ENCODE measurements around the gene FMNL3. TPM values are rescaled to one million over a fixed set of nuclear protein-coding genes. Genes with fewer than 3 reads are reported as not detected.
"Not testable (repeated sequence)": the region's sequence is repeated elsewhere in the genome, so short reads cannot be mapped to it uniquely, and the experiment has no call there.

The FMNL3 gene
- total RNA-seq, 1 donor from 2014 or later, result 148 TPM

DNA sequence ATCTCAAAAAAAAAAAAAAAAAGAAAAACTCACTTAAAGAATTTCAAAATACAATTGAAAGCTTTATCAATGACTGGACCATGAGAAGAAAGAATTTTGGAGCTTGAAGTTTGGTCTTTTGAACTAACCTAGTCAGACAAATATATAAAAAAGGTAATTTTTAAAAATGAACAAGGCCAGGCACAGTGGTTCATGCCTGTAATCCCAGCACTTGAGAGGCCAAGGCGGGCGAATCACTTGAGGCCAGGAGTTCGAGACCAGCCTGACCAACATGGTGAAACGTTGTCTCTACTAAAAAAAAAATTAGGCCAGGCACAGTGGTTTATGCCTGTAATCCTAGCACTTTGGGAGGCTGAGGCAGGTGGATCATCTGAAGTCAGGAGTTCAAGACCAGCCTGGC lies 96.4 kb downstream of the FMNL3 start:
- not testable (repeated sequence) for DNase-seq (ENCODE audit: extremely low read depth, low read depth, low spot score)

DNA sequence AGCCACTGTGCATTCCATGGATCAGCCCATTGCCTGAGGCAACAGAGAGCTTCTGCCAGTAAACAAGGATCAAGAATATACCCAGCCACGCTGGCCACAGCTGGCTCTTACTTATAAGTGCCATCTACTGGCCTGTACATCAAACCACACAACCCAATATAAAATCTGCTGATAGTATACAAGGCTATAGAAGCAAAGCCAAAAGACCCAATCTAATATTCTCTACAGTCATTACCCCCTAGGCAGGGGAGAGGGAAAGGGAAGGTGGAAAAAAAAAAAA lies 97.4 kb downstream of the FMNL3 start:
- DNase-seq (ENCODE audit: extremely low read depth, low read depth, low spot score), result no peak

DNA sequence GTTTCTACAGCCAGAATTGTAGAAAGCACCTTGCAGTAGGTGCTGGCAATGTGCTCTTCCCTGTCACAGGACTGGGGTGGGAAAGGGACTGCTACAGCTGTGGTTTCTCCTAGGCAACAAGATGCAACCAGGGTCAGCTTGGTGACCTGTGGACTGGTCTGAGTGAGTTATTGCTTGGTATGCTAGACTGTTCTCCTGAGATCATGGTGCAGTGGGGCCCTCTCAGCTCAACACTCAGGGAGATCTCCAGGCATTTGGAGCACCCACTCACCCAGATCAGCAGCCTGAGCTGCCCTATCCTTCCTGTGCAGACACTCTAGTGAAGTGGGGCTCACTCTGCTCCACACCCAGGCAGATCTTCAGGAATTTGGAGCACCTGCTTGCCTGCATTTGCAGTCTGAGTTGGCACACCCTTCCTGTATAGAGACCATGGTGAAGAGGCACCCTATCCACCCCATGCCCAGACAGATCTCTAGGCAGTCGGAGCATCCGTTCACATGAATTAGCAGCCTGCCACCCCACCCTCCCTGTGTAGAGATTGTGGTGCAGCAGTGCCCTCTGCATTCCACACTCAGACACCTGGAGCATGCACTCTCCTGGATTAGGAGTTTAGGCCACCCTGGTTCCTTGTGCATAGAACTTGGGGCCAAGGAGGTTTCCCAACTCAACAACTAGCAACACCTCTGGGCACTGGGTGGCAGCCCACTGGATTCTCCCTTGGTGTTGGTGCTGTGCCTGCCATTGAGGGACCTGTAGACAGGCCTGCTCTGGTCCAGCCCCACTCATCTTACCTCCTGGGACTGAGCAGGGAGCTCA lies 97.9 kb downstream of the FMNL3 start:
- DNase-seq (ENCODE audit: extremely low read depth, low read depth, low spot score), result no peak

DNA sequence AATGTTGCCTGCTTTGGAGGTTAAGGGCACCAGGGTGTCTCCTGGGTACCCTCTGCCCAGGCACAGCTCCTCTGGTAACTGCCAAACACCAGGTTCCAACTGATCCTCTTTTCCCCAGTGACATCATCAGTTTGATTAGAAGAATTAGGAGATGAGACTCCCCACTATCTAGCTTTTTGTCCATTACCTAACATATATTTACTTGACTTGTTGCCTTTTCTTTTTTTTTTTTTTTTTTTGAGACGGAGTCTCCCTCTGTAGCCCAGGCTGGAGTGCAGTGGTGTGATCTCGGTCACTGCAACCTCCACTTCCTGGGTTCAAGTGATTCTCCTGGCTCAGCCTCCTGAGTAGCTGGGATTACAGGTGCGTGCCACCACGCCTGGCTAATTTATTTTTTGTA lies 101.7 kb downstream of the FMNL3 start, which contains the start of gene FAM186B:
TSS of gene FAM186B (minus strand) at position 101 of the 400 bp plus-strand sequence. CDS start 162 bp downstream, outside the sequence.
- not testable (repeated sequence) for DNase-seq (ENCODE audit: extremely low read depth, low read depth, low spot score)

DNA sequence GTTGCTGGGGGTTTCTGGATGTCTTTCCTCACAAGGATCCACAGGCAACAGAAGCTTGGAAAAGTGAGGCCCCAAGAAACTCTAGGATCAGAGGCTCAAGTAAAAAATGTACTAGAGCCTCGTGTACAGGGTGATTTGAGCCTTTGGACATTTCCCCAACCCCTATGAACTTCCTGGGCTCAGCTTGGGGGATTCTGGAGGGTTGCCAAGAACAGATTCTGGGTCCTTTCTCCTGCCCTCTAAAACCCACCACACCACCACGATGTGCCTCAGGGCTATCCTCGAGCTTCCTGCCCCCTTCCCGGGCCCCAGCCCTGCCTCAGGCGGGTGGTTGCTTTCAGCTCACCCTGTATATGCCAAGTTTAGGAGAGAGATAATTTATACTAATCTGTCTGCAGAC lies 102.3 kb downstream of the FMNL3 start:
- DNase-seq (ENCODE audit: extremely low read depth, low read depth, low spot score), result no peak

DNA sequence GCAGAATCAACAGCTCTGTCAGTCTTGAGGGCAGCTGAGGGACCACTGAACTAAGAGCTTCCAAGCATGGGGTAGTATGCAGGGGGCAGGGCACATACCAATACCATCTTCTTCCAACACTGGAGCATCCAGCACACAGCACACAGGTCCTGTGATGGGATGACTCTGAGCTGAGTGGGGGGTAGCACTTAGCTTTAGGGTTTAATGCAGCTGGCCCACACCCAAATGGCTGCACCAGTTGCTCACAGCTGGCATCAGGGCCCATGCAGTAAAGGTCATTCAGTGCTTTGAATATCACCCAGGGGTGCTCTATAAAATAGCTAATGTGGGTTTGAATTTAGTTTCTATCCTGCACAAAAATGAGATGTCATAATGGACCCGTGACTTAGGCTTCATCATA lies 103.5 kb downstream of the FMNL3 start:
- no peak for DNase-seq (ENCODE audit: extremely low read depth, low read depth, low spot score)

DNA sequence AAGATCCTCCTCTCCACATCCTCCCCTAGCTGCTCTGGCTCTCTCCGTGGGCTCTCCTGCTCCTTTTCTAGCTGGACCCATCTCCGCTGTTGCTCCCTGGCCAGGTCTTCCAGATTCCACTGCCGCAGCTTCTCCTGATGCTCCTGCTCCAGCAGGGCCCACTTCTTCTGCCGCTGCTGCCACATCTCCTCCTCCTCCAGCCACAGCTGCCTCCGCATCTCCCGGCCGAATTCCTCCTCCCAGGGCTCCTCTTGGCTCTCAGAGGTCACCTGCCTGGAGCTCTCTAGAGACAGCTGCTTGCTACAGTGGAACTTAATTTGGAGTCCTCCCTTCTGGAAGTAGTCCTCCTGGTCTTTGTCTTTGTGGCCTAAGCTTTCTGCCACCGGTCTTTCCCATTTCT lies 107.2 kb downstream of the FMNL3 start:
- DNase-seq (ENCODE audit: extremely low read depth, low read depth, low spot score), result no peak

DNA sequence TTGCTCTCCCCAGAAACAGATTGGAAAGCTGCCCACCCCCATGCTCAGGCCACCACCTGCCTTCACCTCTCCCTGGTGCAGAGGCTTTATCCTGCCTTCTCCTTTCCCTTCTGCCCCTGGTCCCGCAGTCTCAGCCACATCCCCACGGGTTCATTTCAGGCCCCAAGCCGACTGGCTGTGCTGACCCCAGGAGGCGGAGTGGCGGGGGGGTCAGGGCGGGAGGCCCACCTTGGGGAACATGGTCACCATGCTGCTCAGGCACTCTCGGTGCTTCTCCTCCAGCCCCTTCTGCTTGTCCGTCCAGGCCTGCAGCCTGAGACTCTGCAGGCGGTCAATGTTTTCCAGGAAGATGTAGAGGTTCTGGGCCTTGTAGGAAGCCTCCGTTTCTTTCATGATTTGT lies 108.7 kb downstream of the FMNL3 start:
- DNase-seq (ENCODE audit: extremely low read depth, low read depth, low spot score), result no peak

DNA sequence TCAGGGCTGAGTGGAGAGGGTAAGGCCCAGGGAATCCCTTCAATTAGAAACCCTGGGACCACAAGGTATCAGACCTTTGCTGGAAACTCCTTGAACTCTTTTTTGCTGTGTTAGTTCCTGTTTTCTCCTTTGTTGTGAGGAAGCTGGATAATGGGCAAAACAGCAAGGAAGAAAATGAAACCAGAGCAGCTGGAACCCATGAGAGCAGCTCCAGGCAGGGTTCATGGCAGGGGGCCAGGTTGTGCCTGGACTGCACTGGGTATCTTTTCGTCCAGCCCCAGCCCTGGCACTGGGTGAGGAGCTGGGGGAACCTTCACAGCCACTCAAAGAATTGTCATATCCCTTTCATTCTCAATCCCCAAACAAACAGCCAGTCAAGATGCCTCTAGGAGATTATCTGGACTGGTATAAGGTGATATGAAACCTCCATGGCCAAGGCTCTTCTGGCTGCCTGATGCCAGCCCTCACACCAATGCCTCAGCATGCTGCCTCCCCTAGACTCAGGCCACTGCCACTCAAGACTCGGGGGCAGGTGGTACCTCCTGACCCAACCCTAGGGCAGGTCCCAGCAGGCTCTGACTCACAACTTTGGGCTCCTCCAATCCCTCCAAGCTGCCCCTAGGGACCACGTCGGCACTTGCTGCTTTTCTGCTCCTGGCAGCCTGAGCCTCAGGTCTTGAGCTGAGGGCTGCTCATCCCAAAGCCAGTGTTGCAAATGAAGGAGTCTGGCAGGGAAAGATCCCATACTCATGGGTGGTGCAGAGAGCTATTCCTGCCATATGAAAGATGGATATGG lies 118.3 kb downstream of the FMNL3 start:
- DNase-seq (ENCODE audit: extremely low read depth, low read depth, low spot score), result no peak

DNA sequence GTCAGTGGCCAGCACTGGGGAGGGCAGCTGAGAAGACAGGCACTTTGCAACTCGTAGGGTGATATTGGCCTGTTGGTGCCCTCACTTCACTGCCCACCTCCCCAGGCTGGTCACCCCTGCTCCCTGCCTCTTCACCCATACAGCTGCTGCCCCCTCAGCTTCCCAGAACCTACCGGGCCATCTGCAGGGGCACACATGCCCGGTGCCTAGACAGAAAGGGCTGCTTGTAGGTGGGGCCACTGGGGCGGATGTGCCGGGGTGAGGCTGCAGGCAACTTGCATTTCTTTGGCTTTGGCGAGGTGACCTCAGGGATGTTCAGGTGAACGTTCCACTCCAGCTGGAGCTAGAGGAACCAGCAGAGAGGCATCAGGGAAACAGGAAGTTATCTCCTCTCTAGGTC lies 118.9 kb downstream of the FMNL3 start:
- no peak for DNase-seq (ENCODE audit: extremely low read depth, low read depth, low spot score)

DNA sequence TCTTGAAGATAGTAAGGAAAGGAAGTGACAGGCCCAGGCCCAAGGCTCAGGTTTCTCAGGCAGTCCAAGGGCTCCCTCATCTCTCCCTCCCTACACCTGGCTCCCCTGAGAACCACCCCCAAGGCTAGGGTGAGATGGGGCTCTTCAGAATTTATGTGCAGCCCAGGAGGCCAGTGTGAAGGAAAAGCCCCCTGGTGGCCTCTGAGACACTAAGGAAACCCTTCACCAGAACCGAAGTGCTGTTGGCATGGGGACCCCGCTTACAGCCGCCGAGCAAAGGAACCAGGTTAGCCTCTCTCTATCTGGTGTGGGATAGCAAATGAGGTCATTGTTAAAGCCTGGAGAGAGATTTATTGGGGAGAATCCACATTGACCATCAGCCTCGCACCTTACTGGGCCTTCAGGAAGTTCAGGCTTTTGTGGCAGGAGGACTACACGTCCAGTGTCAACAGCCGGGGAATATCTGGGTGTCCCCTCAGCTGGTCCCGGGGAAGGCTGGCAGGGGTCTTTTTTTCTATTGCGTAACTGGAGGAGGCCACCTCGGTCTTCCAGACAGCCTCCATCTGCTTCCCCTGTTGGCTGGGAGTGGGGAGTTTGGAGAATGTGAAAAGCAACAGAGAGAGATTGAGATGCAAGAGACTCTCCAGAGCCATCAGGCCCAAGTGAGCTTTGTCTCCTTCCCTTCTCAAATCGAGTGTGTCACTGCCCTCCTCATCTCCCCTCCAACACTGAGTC lies 119.9 kb downstream of the FMNL3 start:
- DNase-seq (ENCODE audit: extremely low read depth, low read depth, low spot score), result no peak

Other genes starting within 250 kb of the FMNL3 start
- not detected in 2 replicates for gene KCNH3, start 168.4 kb downstream of the FMNL3 start, total RNA-seq
- gene MCRS1, start 139.3 kb downstream of the FMNL3 start, total RNA-seq, result 59.7 and 67.1 TPM in 2 replicates
- gene FAM186B, start 101.8 kb downstream of the FMNL3 start, total RNA-seq, result 0.05 and 0.12 TPM in 2 replicates
- 6.3 and 20.5 TPM in 2 replicates for gene PRPF40B, start 83.8 kb downstream of the FMNL3 start, total RNA-seq
- gene TMBIM6, start 34.2 kb upstream of the FMNL3 start, total RNA-seq, result 379 and 388 TPM in 2 replicates
- 36.1 and 63.0 TPM in 2 replicates for gene NCKAP5L, start 121.0 kb upstream of the FMNL3 start, total RNA-seq
- 1.1 and 3.8 TPM in 2 replicates for gene BCDIN3D, start 135.7 kb upstream of the FMNL3 start, total RNA-seq
- not detected in 2 replicates for gene FAIM2, start 196.5 kb upstream of the FMNL3 start, total RNA-seq
- not detected in 2 replicates for gene AQP2, start 243.3 kb upstream of the FMNL3 start, total RNA-seq